ENCODE results near the gene SFTPA2. TPM values are rescaled to one million over a fixed set of nuclear protein-coding genes. Genes with fewer than 3 reads are reported as not detected.
"Not testable (repeated sequence)": the region's sequence is repeated elsewhere in the genome, so short reads cannot be mapped to it uniquely, and the experiment has no call there.

Gene SFTPA2
- total RNA-seq, 1 donor from 2014 or later = 0.94 TPM

- not testable (repeated sequence) for DNase-seq (ENCODE audit: low spot score)
These were observed 48.2 kb downstream of the SFTPA2 start, which contains the start of gene EIF5AL1 for GRCh38 chr10:79511891-79512583. Gene EIF5AL1, plus strand, starts transcription at chr10:79512533. Its CDS starts 117 bp downstream, at chr10:79512650.

- not testable (repeated sequence) for DNase-seq (ENCODE audit: low spot score)
These were observed 50.2 kb downstream of the SFTPA2 start for GRCh38 chr10:79509934-79510508.

- not testable (repeated sequence) for DNase-seq (ENCODE audit: low spot score)
These were observed 50.8 kb downstream of the SFTPA2 start for GRCh38 chr10:79509306-79509933.

- not testable (repeated sequence) for DNase-seq (ENCODE audit: low spot score)
These were observed 52.0 kb downstream of the SFTPA2 start for GRCh38 chr10:79508245-79508644.

- DNase-seq (ENCODE audit: low spot score) = no peak
These were observed 52.6 kb downstream of the SFTPA2 start for GRCh38 chr10:79507440-79508167.

Other genes starting within 250 kb of the SFTPA2 start
- gene PPIF, start 212.9 kb downstream of the SFTPA2 start, total RNA-seq = 108 TPM
- 33.9 TPM for gene ZCCHC24, start 114.8 kb downstream of the SFTPA2 start, total RNA-seq
- gene EIF5AL1, start 47.9 kb downstream of the SFTPA2 start, total RNA-seq = 0.94 TPM
- gene SFTPA1, start 50.5 kb upstream of the SFTPA2 start, total RNA-seq = 0.91 TPM
- 0.26 TPM for gene NUTM2B, start 142.8 kb upstream of the SFTPA2 start, total RNA-seq

Measured in ureter (tissue), 1 donor.